AG04450 (cell line): ENCODE results near the gene RARB. TPM values are rescaled to one million over a fixed set of nuclear protein-coding genes. Genes with fewer than 3 reads are reported as not detected.

ENCODE experiments used
- CTCF ChIA-PET: fragments of 300-600, 350-600 bp; formaldehyde crosslinking; extraction: SDS; loops from one replicate; lab custom pipeline; 2022; ENCODE audit warnings: antibody characterized with exemption, inconsistent platforms; lab: Charles Lee
- POLR2A ChIA-PET: fragments of 350-600 bp; formaldehyde crosslinking; extraction: SDS; loops from one replicate; lab custom pipeline; 2021; ENCODE audit warnings: antibody characterized with exemption, inconsistent platforms; lab: Yijun Ruan, JAX
- DNase-seq: peaks from one replicate; pipeline ENCODE4 v3.0.0-alpha.2; 2011; ENCODE audit warnings: low read depth, low spot score
- H3K27ac ChIP-seq: one replicate; pipeline ENCODE4 v1.5.1; 2012; ENCODE audit warnings: low read depth, low read length, control low read depth
- H3K27me3 ChIP-seq: one replicate; pipeline ENCODE4 v1.6.0; 2012; ENCODE audit warnings: low read length; ENCODE audit not compliant: control insufficient read depth, insufficient read depth
- H3K4me3 ChIP-seq: 2 replicates; pipeline ENCODE4 v1.5.1; 2011; ENCODE audit warnings: mild to moderate bottlenecking, low read depth, low read length, control low read depth
- H3K9me3 ChIP-seq: 2 replicates; pipeline ENCODE4 v1.5.1; 2012; ENCODE audit warnings: low read length; ENCODE audit not compliant: control insufficient read depth, insufficient read depth
- CTCF ChIP-seq: IDR thresholded peaks from 2 replicates; pipeline ENCODE4 v1.5.1; 2011; ENCODE audit warnings: low read depth, low read length, control low read depth, inconsistent platforms
- polyA plus RNA-seq: library from polyadenylated mRNA; depleted of rRNA; stranded (reverse); fragments of >200 nt; gene quantifications from 2 replicates; pipeline ENCODE4 v1.2.3, GENCODE V29; 2011

Gene RARB
- polyA plus RNA-seq, 1 experiment: 0.51 TPM

GRCh38 chr3:25457671-25458419 lies 29.8 kb downstream of the RARB start:
- ChIA-PET POLR2A (no interaction called here), CTCF (no interaction called here)
- no peak for DNase-seq
- TF ChIP-seq CTCF: no peak
- Histone ChIP-seq H3K27me3 (no peaks in the 10 kb centered on the region), H3K9me3 (no peaks in the 10 kb centered on the region), H3K4me3 (no peak overlapping the region), H3K27ac (no peak overlapping the region)

GRCh38 chr3:25458420-25458814 lies 30.4 kb downstream of the RARB start:
- no peak for TF ChIP-seq CTCF
- Histone ChIP-seq H3K27ac (no peak overlapping the region), H3K27me3 (no peaks in the 10 kb centered on the region), H3K4me3 (no peak overlapping the region), H3K9me3 (no peaks in the 10 kb centered on the region)
- ChIA-PET POLR2A (no interaction called here), CTCF (no interaction called here)
- no peak for DNase-seq

GRCh38 chr3:25460751-25461150 lies 32.7 kb downstream of the RARB start:
- Histone ChIP-seq H3K27ac (no peak overlapping the region), H3K27me3 (no peaks in the 10 kb centered on the region), H3K9me3 (no peaks in the 10 kb centered on the region), H3K4me3 (no peak overlapping the region)
- DNase-seq: no peak
- TF ChIP-seq CTCF: no peak
- ChIA-PET POLR2A (no interaction called here), CTCF (no interaction called here)

GRCh38 chr3:25461946-25462345 lies 33.9 kb downstream of the RARB start:
- H3K9me3 ChIP-seq: no peaks in the 10 kb centered on the region
- no peak for TF ChIP-seq CTCF
- DNase-seq: no peak
- POLR2A ChIA-PET: no interaction called here
- no peak overlapping the region for H3K27ac ChIP-seq
- H3K27me3 ChIP-seq: no peaks in the 10 kb centered on the region
- CTCF ChIA-PET: interaction anchor here (0.6 kb wide), 1 partner anchor 18 kb away, joined by 3 read pairs; no protein-coding TSS in a partner anchor
- H3K4me3 ChIP-seq: no peak overlapping the region

- no peak for DNase-seq
- H3K27ac ChIP-seq: no peak overlapping the region
- H3K9me3 ChIP-seq: no peaks in the 10 kb centered on the region
- ChIA-PET CTCF (interaction anchor here (0.6 kb wide), 1 partner anchor 19 kb away, joined by 3 read pairs; no protein-coding TSS in a partner anchor), POLR2A (no interaction called here)
- no peaks in the 10 kb centered on the region for H3K27me3 ChIP-seq
- TF ChIP-seq CTCF: no peak
- H3K4me3 ChIP-seq: no peak overlapping the region
These were observed 34.4 kb downstream of the RARB start for GRCh38 chr3:25462495-25462894.
